GM23338 (cell line): ENCODE measurements around the gene GPN2. TPM values are rescaled to one million over a fixed set of nuclear protein-coding genes. Genes with fewer than 3 reads are reported as not detected.

Source experiments
- polyA plus RNA-seq: library from polyadenylated mRNA; unstranded; fragments of >200 nt; fragmentation: Nextera tagmentation; extraction: Ambion mirVana; gene quantifications from 2 replicates; pipeline ENCODE4 v1.2.1, GENCODE V29; 2016
- total RNA-seq: library from RNA; depleted of rRNA; stranded (reverse); fragments of >200 nt; shearing (Covaris generic); gene quantifications from 2 replicates; pipeline ENCODE4 v1.2.3, GENCODE V29; 2014; rRNA removed

Gene GPN2
- total and polyA plus RNA-seq, 2 experiments from 2014 or later: 10.1 to 19.4 TPM

Other genes starting within 250 kb of the GPN2 start
- gene ARID1A, start 194.3 kb downstream of the GPN2 start, total RNA-seq: 82.1 and 104 TPM in 2 replicates
- 50.0 and 62.6 TPM in 2 replicates for gene ARID1A, start 194.3 kb downstream of the GPN2 start, polyA plus RNA-seq
- 11.7 and 12.6 TPM in 2 replicates for gene PIGV, start 102.3 kb downstream of the GPN2 start, total RNA-seq
- 3.8 and 4.5 TPM in 2 replicates for gene PIGV, start 102.3 kb downstream of the GPN2 start, polyA plus RNA-seq
- gene ZDHHC18, start 63.6 kb downstream of the GPN2 start, total RNA-seq: 15.5 and 26.8 TPM in 2 replicates
- 5.6 and 6.3 TPM in 2 replicates for gene ZDHHC18, start 63.6 kb downstream of the GPN2 start, polyA plus RNA-seq
- gene SFN, start 27.1 kb downstream of the GPN2 start, total RNA-seq: 2.6 and 4.1 TPM in 2 replicates
- 1.8 and 3.6 TPM in 2 replicates for gene SFN, start 27.1 kb downstream of the GPN2 start, polyA plus RNA-seq
- 10.5 and 15.6 TPM in 2 replicates for gene GPATCH3, start 10.2 kb upstream of the GPN2 start, total RNA-seq
- gene GPATCH3, start 10.2 kb upstream of the GPN2 start, polyA plus RNA-seq: 9.8 and 13.0 TPM in 2 replicates
- gene NR0B2, start 23.7 kb upstream of the GPN2 start, total RNA-seq: not detected in 2 replicates
- gene NR0B2, start 23.7 kb upstream of the GPN2 start, polyA plus RNA-seq: 0.18 TPM in 1 of 2 replicates, not detected in the other
- 84.3 and 96.2 TPM in 2 replicates for gene NUDC, start 31.5 kb upstream of the GPN2 start, total RNA-seq
- 206 and 224 TPM in 2 replicates for gene NUDC, start 31.5 kb upstream of the GPN2 start, polyA plus RNA-seq
- 18.0 and 21.1 TPM in 2 replicates for gene KDF1, start 70.2 kb upstream of the GPN2 start, total RNA-seq
- gene KDF1, start 70.2 kb upstream of the GPN2 start, polyA plus RNA-seq: 13.6 and 17.4 TPM in 2 replicates
- gene TRNP1, start 103.4 kb upstream of the GPN2 start, total RNA-seq: 54.3 and 69.3 TPM in 2 replicates
- 21.2 and 29.4 TPM in 2 replicates for gene TRNP1, start 103.4 kb upstream of the GPN2 start, polyA plus RNA-seq
- 160 and 170 TPM in 2 replicates for gene TENT5B, start 122.6 kb upstream of the GPN2 start, total RNA-seq
- gene TENT5B, start 122.6 kb upstream of the GPN2 start, polyA plus RNA-seq: 69.1 and 78.0 TPM in 2 replicates